GM12874 (cell line): ENCODE measurements around the gene MLKL.

Experiments
- CTCF ChIP-seq: IDR thresholded peaks from 2 replicates; pipeline ENCODE4 v1.5.1; 2011; ENCODE audit warnings: low read depth, mild to moderate bottlenecking, control low read depth, low read length, moderate library complexity; ENCODE audit not compliant: insufficient read depth

MLKL gene

GRCh38 chr16:74738113-74738541 lies 37.5 kb upstream of the MLKL start:
- no peak for TF ChIP-seq CTCF

- TF ChIP-seq CTCF, result no peak
These were observed 36.9 kb upstream of the MLKL start for GRCh38 chr16:74737521-74737920.

- no peak for TF ChIP-seq CTCF
These were observed 36.0 kb upstream of the MLKL start for GRCh38 chr16:74736531-74737157.

- TF ChIP-seq CTCF, result no peak
These were observed 34.9 kb upstream of the MLKL start for GRCh38 chr16:74735554-74735953.

- no peak for TF ChIP-seq CTCF
These were observed 34.4 kb upstream of the MLKL start for GRCh38 chr16:74735162-74735452.

GRCh38 chr16:74734361-74735161 lies 33.9 kb upstream of the MLKL start:
- TF ChIP-seq CTCF, result no peak

- no peak for TF ChIP-seq CTCF
These were observed 32.2 kb upstream of the MLKL start for GRCh38 chr16:74732707-74733350.
